ENCODE measurements around the gene ZBTB46. TPM values are rescaled to one million over a fixed set of nuclear protein-coding genes. Genes with fewer than 3 reads are reported as not detected.

Gene ZBTB46
- total and polyA plus RNA-seq, 5 donors: 6.7 to 18.1 (median 15.8) TPM

GRCh38 chr20:63772781-63773518, 58.1 kb downstream of the ZBTB46 start:
- 62% methylated on average over 20 of the region's 20 CpGs for WGBS
- no peak overlapping the region for H3K27ac ChIP-seq (ENCODE audit: low read length)
- H3K4me1 ChIP-seq (ENCODE audit: control insufficient read depth, insufficient read depth, low read length): no peaks in the 10 kb centered on the region
- DNase-seq (peak in 1 of 3 donors; percentile 71), ATAC-seq (peak; percentile 45 to 73)
- no peak overlapping the region for H3K4me3 ChIP-seq (ENCODE audit: low read length)
- H3K27me3 ChIP-seq (ENCODE audit: control insufficient read depth, insufficient read depth): no peaks in the 10 kb centered on the region
- intact Hi-C loops (cut with DNase I): loop anchor here in 1 of 4 donors (10.0 kb wide), 1 partner anchor 202 kb away; the partner anchor contains the start of gene SAMD10
- H3K9me3 ChIP-seq (ENCODE audit: control insufficient read depth, low read length): no peaks in the 10 kb centered on the region

DNA sequence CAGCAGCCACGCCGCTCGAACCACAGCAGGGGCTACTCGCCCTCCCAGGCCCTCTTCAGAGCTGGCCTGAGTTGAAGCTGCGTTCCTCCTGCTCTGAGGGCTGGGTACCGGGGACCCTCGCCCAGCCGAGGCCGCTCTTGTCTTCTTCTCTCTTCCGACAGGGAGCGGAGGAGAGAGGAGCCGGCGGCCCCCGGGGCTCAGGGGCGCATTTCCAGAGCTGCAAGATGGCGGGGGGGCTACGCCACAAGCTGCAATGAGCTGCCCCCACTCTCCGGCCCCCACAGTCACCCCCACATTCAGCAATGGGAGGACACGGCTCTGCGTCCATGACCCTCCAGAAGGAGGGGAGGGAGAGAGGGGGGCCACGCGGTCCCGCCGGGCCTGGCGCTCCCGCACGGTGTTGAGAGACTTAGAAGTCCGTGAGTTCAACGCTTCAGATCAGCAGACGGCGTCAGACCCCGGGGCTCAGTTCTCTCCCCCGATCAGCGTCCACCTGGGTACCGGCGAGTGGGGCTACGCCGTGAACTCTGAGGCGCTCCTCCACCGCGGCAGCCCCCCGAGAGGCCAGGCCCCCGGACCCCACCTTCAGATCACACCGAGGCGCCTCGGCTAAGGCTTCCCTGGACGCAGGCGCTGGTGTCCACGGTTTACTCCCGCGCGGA, 59.9 kb downstream of the ZBTB46 start:
- Histone ChIP-seq H3K9me3 (ENCODE audit: control insufficient read depth, low read length) (no peaks in the 10 kb centered on the region), H3K27ac (ENCODE audit: low read length) (no peak overlapping the region), H3K4me1 (ENCODE audit: control insufficient read depth, insufficient read depth, low read length) (no peaks in the 10 kb centered on the region), H3K4me3 (ENCODE audit: low read length) (no peak overlapping the region), H3K27me3 (ENCODE audit: control insufficient read depth, insufficient read depth) (no peaks in the 10 kb centered on the region)
- intact Hi-C loops (cut with DNase I): loop anchor here in 1 of 4 donors (10.0 kb wide), 1 partner anchor 204 kb away; the partner anchor contains the start of gene SAMD10
- peak in 2 of 3 donors; percentile 39 to 59 for DNase-seq
- ATAC-seq: no peak
- WGBS: 91% methylated on average over 52 of the region's 52 CpGs

GRCh38 chr20:63769891-63770474, 61.1 kb downstream of the ZBTB46 start:
- no peak for ATAC-seq
- Histone ChIP-seq H3K27me3 (ENCODE audit: control insufficient read depth, insufficient read depth) (no peaks in the 10 kb centered on the region), H3K4me3 (ENCODE audit: low read length) (no peak overlapping the region)

GRCh38 chr20:63768591-63769515, 62.2 kb downstream of the ZBTB46 start:
- Histone ChIP-seq H3K27ac (ENCODE audit: low read length) (no peak overlapping the region), H3K9me3 (ENCODE audit: control insufficient read depth, low read length) (no peaks in the 10 kb centered on the region), H3K27me3 (ENCODE audit: control insufficient read depth, insufficient read depth) (no peaks in the 10 kb centered on the region), H3K4me3 (ENCODE audit: low read length) (no peak overlapping the region), H3K4me1 (ENCODE audit: control insufficient read depth, insufficient read depth, low read length) (peaks cover 6% of the 10 kb centered on the region)
- 89% methylated on average over 26 of the region's 26 CpGs for WGBS
- DNase-seq (peak in 2 of 3 donors; percentile 3 to 55), ATAC-seq (no peak)
- intact Hi-C loops (cut with DNase I): no loop called here

More at GRCh38 chr20:63769891-63770474, 61.1 kb downstream of the ZBTB46 start:
- intact Hi-C loops (cut with DNase I): loop anchor here in 1 of 4 donors (10.0 kb wide), 1 partner anchor 205 kb away; the partner anchor contains the start of gene SAMD10
- WGBS: 90% methylated on average over 31 of the region's 31 CpGs
- Histone ChIP-seq H3K27ac (ENCODE audit: low read length) (no peak overlapping the region), H3K9me3 (ENCODE audit: control insufficient read depth, low read length) (no peaks in the 10 kb centered on the region), H3K4me1 (ENCODE audit: control insufficient read depth, insufficient read depth, low read length) (peaks cover 5% of the 10 kb centered on the region)
- DNase-seq: peak in 1 of 3 donors; percentile 40

GRCh38 chr20:63767886-63768285, 63.2 kb downstream of the ZBTB46 start:
- ATAC-seq (no peak), DNase-seq (no peak)
- intact Hi-C loops (cut with DNase I): no loop called here
- H3K27ac ChIP-seq (ENCODE audit: low read length): no peak overlapping the region
- H3K9me3 ChIP-seq (ENCODE audit: control insufficient read depth, low read length): no peaks in the 10 kb centered on the region
- peaks cover 6% of the 10 kb centered on the region for H3K4me1 ChIP-seq (ENCODE audit: control insufficient read depth, insufficient read depth, low read length)
- WGBS: 80% methylated on average over 7 of the region's 7 CpGs
- no peak overlapping the region for H3K4me3 ChIP-seq (ENCODE audit: low read length)
- no peaks in the 10 kb centered on the region for H3K27me3 ChIP-seq (ENCODE audit: control insufficient read depth, insufficient read depth)

DNA sequence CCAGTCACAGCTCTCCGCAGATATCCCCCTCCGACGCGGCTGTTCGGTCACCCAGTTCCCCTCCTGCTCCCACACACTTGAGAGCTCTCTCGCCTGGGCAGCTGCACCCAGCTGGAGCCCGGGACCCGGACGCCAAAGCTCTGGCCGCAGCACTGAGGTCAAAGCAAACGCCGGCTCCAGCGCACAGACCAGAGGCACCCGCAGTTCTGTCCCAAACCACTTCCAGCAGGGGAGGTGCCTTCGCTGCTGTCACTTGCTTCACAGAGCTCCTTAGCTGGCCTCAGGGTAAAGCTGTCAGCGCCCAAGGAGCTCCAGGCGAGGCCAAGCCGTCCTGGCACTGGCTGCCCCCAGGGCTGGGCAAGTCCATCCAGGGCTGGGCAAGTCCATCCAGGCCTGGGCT, 63.6 kb downstream of the ZBTB46 start:
- no peak overlapping the region for H3K27ac ChIP-seq (ENCODE audit: low read length)
- peak in 2 of 3 donors; percentile 70 to 80 for DNase-seq
- no peak overlapping the region for H3K4me3 ChIP-seq (ENCODE audit: low read length)
- H3K27me3 ChIP-seq (ENCODE audit: control insufficient read depth, insufficient read depth): no peaks in the 10 kb centered on the region
- H3K4me1 ChIP-seq (ENCODE audit: control insufficient read depth, insufficient read depth, low read length): peaks cover 6% of the 10 kb centered on the region
- no peaks in the 10 kb centered on the region for H3K9me3 ChIP-seq (ENCODE audit: control insufficient read depth, low read length)
- WGBS: 83% methylated on average over 18 of the region's 18 CpGs
- peak; percentile 28 to 30 for ATAC-seq
- intact Hi-C loops (cut with DNase I): no loop called here

- Histone ChIP-seq H3K4me3 (ENCODE audit: low read length) (no peak overlapping the region), H3K27me3 (ENCODE audit: control insufficient read depth, insufficient read depth) (no peaks in the 10 kb centered on the region), H3K4me1 (ENCODE audit: control insufficient read depth, insufficient read depth, low read length) (peaks cover 6% of the 10 kb centered on the region), H3K9me3 (ENCODE audit: control insufficient read depth, low read length) (no peaks in the 10 kb centered on the region), H3K27ac (ENCODE audit: low read length) (no peak overlapping the region)
- WGBS: 93% methylated on average over 38 of the region's 38 CpGs
- intact Hi-C loops (cut with DNase I): no loop called here
- DNase-seq: peak in 2 of 3 donors; percentile 40 to 41
- ATAC-seq: no peak
Measured at GRCh38 chr20:63766695-63767426, 64.2 kb downstream of the ZBTB46 start.

- no peaks in the 10 kb centered on the region for H3K9me3 ChIP-seq (ENCODE audit: control insufficient read depth, low read length)
- no peaks in the 10 kb centered on the region for H3K27me3 ChIP-seq (ENCODE audit: control insufficient read depth, insufficient read depth)
- DNase-seq (peak in 2 of 3 donors; percentile 31 to 42), ATAC-seq (no peak)
- no peak overlapping the region for H3K4me3 ChIP-seq (ENCODE audit: low read length)
- peaks cover 6% of the 10 kb centered on the region for H3K4me1 ChIP-seq (ENCODE audit: control insufficient read depth, insufficient read depth, low read length)
- intact Hi-C loops (cut with DNase I): no loop called here
- 88% methylated on average over 7 of the region's 7 CpGs for WGBS
- H3K27ac ChIP-seq (ENCODE audit: low read length): no peak overlapping the region
Measured at GRCh38 chr20:63765902-63766301, 65.2 kb downstream of the ZBTB46 start.

GRCh38 chr20:63765082-63765873, 65.8 kb downstream of the ZBTB46 start:
- intact Hi-C loops (cut with DNase I): no loop called here
- no peaks in the 10 kb centered on the region for H3K9me3 ChIP-seq (ENCODE audit: control insufficient read depth, low read length)
- 61% methylated on average over 16 of the region's 16 CpGs for WGBS
- ATAC-seq (peak in 1 of 2 donors; percentile 15), DNase-seq (peak in 2 of 3 donors; percentile 15 to 30)
- H3K27ac ChIP-seq (ENCODE audit: low read length): no peak overlapping the region
- no peaks in the 10 kb centered on the region for H3K27me3 ChIP-seq (ENCODE audit: control insufficient read depth, insufficient read depth)
- H3K4me1 ChIP-seq (ENCODE audit: control insufficient read depth, insufficient read depth, low read length): peaks cover 6% of the 10 kb centered on the region
- H3K4me3 ChIP-seq (ENCODE audit: low read length): no peak overlapping the region
